Stimulated activated CD4-positive, alpha-beta T cell treated with anti-CD3 and anti-CD28 coated beads, Interleukin-1b, Interleukin-23, amount 100 ng/mL, for 1 hour (primary cell): Measurements from ENCODE around the gene FICD.

Experiments
- DNase-seq, 2 donors: peaks; one replicate each; pipeline ENCODE4 v3.0.0-alpha.2; 2020; ENCODE audit warnings: low read depth in 2 of 2

The FICD gene

GRCh38 chr12:108565976-108566375, 50.9 kb downstream of the FICD start:
- peak in 1 of 2 donors; percentile 36 for DNase-seq

- DNase-seq: no peak
Measured at GRCh38 chr12:108566452-108566851, 51.4 kb downstream of the FICD start.

- no peak for DNase-seq
Measured at GRCh38 chr12:108567406-108568337, 52.6 kb downstream of the FICD start.

- DNase-seq: peak; percentile 15 to 37
Measured at GRCh38 chr12:108568338-108569154, 53.5 kb downstream of the FICD start.
